GM12878 (cell line): Measurements from ENCODE around the gene DHCR24.

Experiments
- ATF7 ChIP-seq: fragments of 450-650 bp; IDR thresholded peaks from 2 replicates; pipeline ENCODE4 v1.6.1; 2016; ENCODE audit warnings: low read depth, mild to moderate bottlenecking
- CTCF ChIP-seq, 3 experiments: IDR thresholded peaks in 2 of 3; conservative IDR thresholded peaks in 1 of 3; 2 replicates each; pipeline ENCODE4 v1.5.1; 2011; ENCODE audit warnings: low read depth in 3 of 3, low read length in 3 of 3, mild to moderate bottlenecking in 3 of 3, control low read depth in 2 of 3, moderate library complexity in 2 of 3, inconsistent platforms in 1 of 3, mixed read lengths in 1 of 3; ENCODE audit not compliant: control insufficient read depth in 2 of 3, insufficient read depth in 1 of 3; ENCODE audit errors: extremely low read depth in 1 of 3
- EZH2 ChIP-seq: IDR thresholded peaks from 2 replicates; pipeline ENCODE4 v1.6.1; 2012; ENCODE audit warnings: low read depth, mild to moderate bottlenecking, control low read depth, inconsistent platforms, low read length, borderline replicate concordance; ENCODE audit not compliant: control insufficient read depth
- GABPA ChIP-seq: IDR thresholded peaks from 2 replicates; pipeline ENCODE4 v1.6.1; 2014; ENCODE audit warnings: antibody characterized with exemption, low read depth, mild to moderate bottlenecking, inconsistent platforms
- IRF3 ChIP-seq: fragments of 450-650 bp; IDR thresholded peaks from 2 replicates; pipeline ENCODE4 v1.6.1; 2014; ENCODE audit warnings: mild to moderate bottlenecking
- POLR2A ChIP-seq: IDR thresholded peaks from 2 replicates; pipeline ENCODE4 v1.6.1; 2011; ENCODE audit warnings: low read depth, mild to moderate bottlenecking, low read length
- POLR2AphosphoS5 ChIP-seq: IDR thresholded peaks from 2 replicates; pipeline ENCODE4 v1.6.1; 2011; ENCODE audit warnings: mild to moderate bottlenecking, low read length, inconsistent platforms
- RELA ChIP-seq: fragments of 450-650 bp; IDR thresholded peaks from 2 replicates; pipeline ENCODE4 v1.8.0; 2014; ENCODE audit warnings: borderline replicate concordance; ENCODE audit not compliant: partially characterized antibody
- RFX5 ChIP-seq: IDR thresholded peaks from 2 replicates; pipeline ENCODE4 v1.6.1; 2011; ENCODE audit warnings: low read depth, low read length, improper control_type of control experiment
- SIN3A ChIP-seq: IDR thresholded peaks from 2 replicates; pipeline ENCODE4 v1.6.1; 2012; ENCODE audit warnings: low read depth, low read length, improper control_type of control experiment
- ZNF217 ChIP-seq: fragments of 450-650 bp; IDR thresholded peaks from 2 replicates; pipeline ENCODE4 v1.6.1; 2017; ENCODE audit warnings: antibody characterized with exemption, mild to moderate bottlenecking
- TF ChIP-seq, protein P1 (sequence below): IDR thresholded peaks from 2 replicates; pipeline ENCODE4 v1.6.1; 2011; ENCODE audit warnings: borderline replicate concordance, low read depth, mild to moderate bottlenecking, moderate library complexity, mixed read lengths, low read length; ENCODE audit not compliant: insufficient read depth; ENCODE audit errors: extremely low read length

DNA sequence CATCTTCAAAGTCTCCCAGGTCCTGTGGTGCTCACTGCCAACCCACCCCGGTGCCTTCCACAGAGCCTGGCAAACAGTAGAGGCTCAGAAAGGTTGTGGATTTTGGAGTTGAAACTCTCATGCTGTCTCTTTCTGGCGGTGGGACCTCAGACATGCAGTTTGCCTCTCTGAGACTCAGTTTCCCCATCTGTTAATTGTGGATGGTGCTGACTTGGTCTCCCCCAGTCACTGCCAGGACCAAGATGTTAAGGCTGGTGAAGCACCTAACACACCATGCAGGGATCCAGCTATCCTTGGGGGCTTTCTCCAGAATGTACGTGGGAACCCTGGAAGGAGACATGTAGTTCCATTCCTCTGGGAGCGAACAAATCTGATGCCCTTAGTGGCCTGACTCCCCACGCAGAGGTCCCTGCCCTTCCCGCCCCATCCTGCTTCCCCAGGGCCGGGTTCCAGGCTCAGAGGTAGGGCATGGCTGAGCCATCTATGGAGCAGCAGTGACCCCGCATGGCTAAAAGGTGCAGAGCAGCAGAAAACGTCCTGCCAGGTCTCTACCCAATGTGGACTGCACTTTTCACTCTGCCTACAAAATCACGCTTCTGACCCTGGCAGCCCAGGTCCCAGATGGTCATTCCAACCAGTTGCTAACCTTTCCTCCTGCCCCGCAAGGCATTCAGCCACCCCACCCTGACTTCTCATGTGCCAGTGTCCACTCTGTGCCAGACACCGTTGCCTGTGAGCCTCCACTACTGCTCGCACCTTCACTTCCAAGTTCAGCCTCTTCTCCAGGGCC, 76.6 kb downstream of the DHCR24 start:
- TF ChIP-seq POLR2A (no peak), IRF3 (no peak), ATF7 (no peak), RFX5 (no peak), GABPA (no peak), CTCF (IDR thresholded peaks at IDR 0.05 in 2 of 3, conservative IDR thresholded peaks at IDR 0.05 in 1 of 3; ENCODE audit: control insufficient read depth in 2 of 3, extremely low read depth in 1 of 3, insufficient read depth in 1 of 3, low read depth in 3 of 3, low read length in 3 of 3) (peak; percentile 91 to 96 (median 91)), RELA (no peak), EZH2 (no peak), ZNF217 (no peak), POLR2AphosphoS5 (no peak), SIN3A (no peak)
- TF ChIP-seq, protein P1, sequence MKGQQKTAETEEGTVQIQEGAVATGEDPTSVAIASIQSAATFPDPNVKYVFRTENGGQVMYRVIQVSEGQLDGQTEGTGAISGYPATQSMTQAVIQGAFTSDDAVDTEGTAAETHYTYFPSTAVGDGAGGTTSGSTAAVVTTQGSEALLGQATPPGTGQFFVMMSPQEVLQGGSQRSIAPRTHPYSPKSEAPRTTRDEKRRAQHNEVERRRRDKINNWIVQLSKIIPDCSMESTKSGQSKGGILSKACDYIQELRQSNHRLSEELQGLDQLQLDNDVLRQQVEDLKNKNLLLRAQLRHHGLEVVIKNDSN: no peak
